ENCODE results near the gene NPM1. TPM values are rescaled to one million over a fixed set of nuclear protein-coding genes. Genes with fewer than 3 reads are reported as not detected.

The NPM1 gene
- total RNA-seq, 1 donor from 2014 or later: 1,016 TPM

DNA sequence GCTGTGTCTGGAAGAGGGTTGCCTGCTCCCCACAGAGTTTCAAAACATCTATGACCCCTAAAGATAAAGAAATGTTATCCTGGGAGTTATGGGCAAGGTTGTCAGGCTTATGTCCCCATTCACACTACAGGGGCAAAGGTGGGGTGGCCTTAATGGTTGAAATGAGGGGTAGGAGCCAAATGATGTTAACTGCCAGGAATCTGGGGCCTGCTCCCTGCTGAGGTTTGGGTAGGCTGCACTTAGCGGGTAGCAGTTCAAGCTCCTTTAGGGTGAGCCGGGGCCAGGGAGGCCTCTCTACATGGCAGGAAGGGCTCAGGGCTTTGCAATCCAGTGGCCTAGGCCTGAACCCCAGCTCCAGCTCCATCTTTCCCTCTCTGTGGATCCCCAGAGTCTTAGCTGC, 34.8 kb downstream of the NPM1 start:
- Mint-ChIP-seq H3K4me3 (ENCODE audit: unreplicated experiment) (no peak overlapping the region), H3K9me3 (ENCODE audit: unreplicated experiment) (no peaks in the 10 kb centered on the region), H3K27me3 (ENCODE audit: unreplicated experiment) (peaks cover 8% of the 10 kb centered on the region), H3K4me1 (ENCODE audit: unreplicated experiment) (peaks cover 7% of the 10 kb centered on the region), H3K27ac (ENCODE audit: unreplicated experiment) (no peak overlapping the region), H3K36me3 (ENCODE audit: low read depth, unreplicated experiment) (no peaks in the 10 kb centered on the region)
- no peak for DNase-seq (ENCODE audit: low spot score)
- TF ChIP-seq, protein P1, sequence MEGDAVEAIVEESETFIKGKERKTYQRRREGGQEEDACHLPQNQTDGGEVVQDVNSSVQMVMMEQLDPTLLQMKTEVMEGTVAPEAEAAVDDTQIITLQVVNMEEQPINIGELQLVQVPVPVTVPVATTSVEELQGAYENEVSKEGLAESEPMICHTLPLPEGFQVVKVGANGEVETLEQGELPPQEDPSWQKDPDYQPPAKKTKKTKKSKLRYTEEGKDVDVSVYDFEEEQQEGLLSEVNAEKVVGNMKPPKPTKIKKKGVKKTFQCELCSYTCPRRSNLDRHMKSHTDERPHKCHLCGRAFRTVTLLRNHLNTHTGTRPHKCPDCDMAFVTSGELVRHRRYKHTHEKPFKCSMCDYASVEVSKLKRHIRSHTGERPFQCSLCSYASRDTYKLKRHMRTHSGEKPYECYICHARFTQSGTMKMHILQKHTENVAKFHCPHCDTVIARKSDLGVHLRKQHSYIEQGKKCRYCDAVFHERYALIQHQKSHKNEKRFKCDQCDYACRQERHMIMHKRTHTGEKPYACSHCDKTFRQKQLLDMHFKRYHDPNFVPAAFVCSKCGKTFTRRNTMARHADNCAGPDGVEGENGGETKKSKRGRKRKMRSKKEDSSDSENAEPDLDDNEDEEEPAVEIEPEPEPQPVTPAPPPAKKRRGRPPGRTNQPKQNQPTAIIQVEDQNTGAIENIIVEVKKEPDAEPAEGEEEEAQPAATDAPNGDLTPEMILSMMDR (IDR thresholded peaks at IDR 0.05; ENCODE audit: unreplicated experiment): no peak

- no peaks in the 10 kb centered on the region for H3K36me3 Mint-ChIP-seq (ENCODE audit: low read depth, unreplicated experiment)
- H3K4me3 Mint-ChIP-seq (ENCODE audit: unreplicated experiment): no peak overlapping the region
- H3K27me3 Mint-ChIP-seq (ENCODE audit: unreplicated experiment): peaks cover 8% of the 10 kb centered on the region
- DNase-seq (ENCODE audit: low spot score): no peak
- no peak overlapping the region for H3K27ac Mint-ChIP-seq (ENCODE audit: unreplicated experiment)
- TF ChIP-seq, protein P1 (IDR thresholded peaks at IDR 0.05; ENCODE audit: unreplicated experiment): no peak
- no peaks in the 10 kb centered on the region for H3K9me3 Mint-ChIP-seq (ENCODE audit: unreplicated experiment)
- H3K4me1 Mint-ChIP-seq (ENCODE audit: unreplicated experiment): peaks cover 7% of the 10 kb centered on the region
Observed at GRCh38 chr5:171422902-171423663, 35.4 kb downstream of the NPM1 start.

DNA sequence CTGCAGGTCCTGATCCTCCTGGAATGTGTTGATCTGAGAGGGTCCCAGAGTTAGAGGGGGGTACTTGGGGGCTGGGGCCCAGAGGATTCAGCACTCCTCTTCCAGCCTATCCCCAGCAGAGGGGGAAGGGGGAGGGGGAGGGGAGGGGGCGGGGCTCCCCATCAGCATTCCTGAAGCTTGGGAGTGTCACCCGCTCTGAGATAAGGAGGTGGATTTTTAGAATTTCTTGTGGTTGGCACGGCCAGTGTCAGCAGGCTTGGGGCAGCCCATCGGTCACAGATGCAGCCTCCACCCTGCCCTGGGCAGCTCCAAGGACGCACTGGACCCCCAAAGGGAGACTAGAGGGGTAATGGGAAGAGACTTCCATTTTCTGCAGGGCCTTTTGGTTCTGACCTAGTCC, 37.1 kb downstream of the NPM1 start:
- no peaks in the 10 kb centered on the region for H3K36me3 Mint-ChIP-seq (ENCODE audit: low read depth, unreplicated experiment)
- no peak overlapping the region for H3K27ac Mint-ChIP-seq (ENCODE audit: unreplicated experiment)
- H3K4me3 Mint-ChIP-seq (ENCODE audit: unreplicated experiment): no peak overlapping the region
- no peak for DNase-seq (ENCODE audit: low spot score)
- no peaks in the 10 kb centered on the region for H3K9me3 Mint-ChIP-seq (ENCODE audit: unreplicated experiment)
- peaks cover 3% of the 10 kb centered on the region for H3K4me1 Mint-ChIP-seq (ENCODE audit: unreplicated experiment)
- H3K27me3 Mint-ChIP-seq (ENCODE audit: unreplicated experiment): peaks cover 8% of the 10 kb centered on the region
- TF ChIP-seq, protein P1 (IDR thresholded peaks at IDR 0.05; ENCODE audit: unreplicated experiment): no peak

DNA sequence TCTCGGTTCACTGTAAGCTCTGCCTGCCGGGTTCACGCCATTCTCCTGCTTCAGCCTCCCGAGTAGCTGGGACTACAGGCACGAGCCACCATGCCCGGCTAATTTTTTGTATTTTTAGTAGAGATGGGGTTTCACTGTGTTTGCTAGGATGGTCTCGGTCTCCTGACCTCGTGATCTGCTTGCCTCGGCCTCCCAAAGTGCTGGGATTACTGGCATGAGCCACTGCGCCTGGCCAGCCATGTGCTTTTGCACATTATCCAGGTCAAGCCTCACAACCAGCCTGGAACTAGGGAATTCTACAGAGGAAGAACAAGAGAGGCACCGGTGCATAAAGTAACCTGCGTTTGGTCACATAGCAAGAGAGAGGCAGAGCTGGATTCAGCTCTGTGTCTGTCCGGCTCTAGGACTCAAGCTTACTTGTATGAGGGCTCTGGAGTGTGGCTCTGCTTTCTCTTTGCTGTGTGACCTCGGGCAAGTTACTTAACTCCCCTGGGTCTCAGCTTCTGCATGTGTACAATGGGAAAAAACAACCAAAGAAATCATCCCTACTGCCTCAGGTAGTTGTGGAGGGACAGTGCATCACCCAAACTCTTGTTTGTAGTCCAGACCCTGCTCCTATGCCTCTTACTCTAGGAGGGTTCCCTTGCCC, 38.1 kb downstream of the NPM1 start:
- peaks cover under 1% of the 10 kb centered on the region for H3K36me3 Mint-ChIP-seq (ENCODE audit: low read depth, unreplicated experiment)
- DNase-seq (ENCODE audit: low spot score): no peak
- H3K27ac Mint-ChIP-seq (ENCODE audit: unreplicated experiment): no peak overlapping the region
- H3K4me1 Mint-ChIP-seq (ENCODE audit: unreplicated experiment): peaks cover 3% of the 10 kb centered on the region
- H3K27me3 Mint-ChIP-seq (ENCODE audit: unreplicated experiment): peaks cover 7% of the 10 kb centered on the region
- TF ChIP-seq, protein P1 (IDR thresholded peaks at IDR 0.05; ENCODE audit: unreplicated experiment): no peak
- H3K9me3 Mint-ChIP-seq (ENCODE audit: unreplicated experiment): no peaks in the 10 kb centered on the region
- H3K4me3 Mint-ChIP-seq (ENCODE audit: unreplicated experiment): no peak overlapping the region

- no peak for DNase-seq (ENCODE audit: low spot score)
- H3K27me3 Mint-ChIP-seq (ENCODE audit: unreplicated experiment): peaks cover 7% of the 10 kb centered on the region
- TF ChIP-seq, protein P1 (IDR thresholded peaks at IDR 0.05; ENCODE audit: unreplicated experiment): no peak
- H3K4me1 Mint-ChIP-seq (ENCODE audit: unreplicated experiment): no peaks in the 10 kb centered on the region
- H3K27ac Mint-ChIP-seq (ENCODE audit: unreplicated experiment): no peak overlapping the region
- no peak overlapping the region for H3K4me3 Mint-ChIP-seq (ENCODE audit: unreplicated experiment)
- peaks cover 4% of the 10 kb centered on the region for H3K36me3 Mint-ChIP-seq (ENCODE audit: low read depth, unreplicated experiment)
- no peaks in the 10 kb centered on the region for H3K9me3 Mint-ChIP-seq (ENCODE audit: unreplicated experiment)
Observed at GRCh38 chr5:171426266-171426665, 38.6 kb downstream of the NPM1 start.
